Activated gamma-delta T cell (primary cell): Measurements from ENCODE around the gene EGFL7.

Experiments
- DNase-seq: peaks from one replicate; lab custom pipeline; 2025; lab: John Stamatoyannopoulos, UW
- total RNA-seq, 2 donors: gene quantifications; one replicate each; lab custom pipeline; 2026; lab: John Stamatoyannopoulos, UW

The EGFL7 gene
- 0.26 to 13.4 reads per million in 2 donors for total RNA-seq

GRCh38 chr9:136662656-136663581, at the start of gene EGFL7:
TSS of gene EGFL7 (plus strand) at chr9:136662916. CDS start at chr9:136668283, 5,367 bp downstream.
- no peak for DNase-seq

- no peak for DNase-seq
Observed at GRCh38 chr9:136613824-136614371, 48.8 kb upstream of the EGFL7 start.

DNA sequence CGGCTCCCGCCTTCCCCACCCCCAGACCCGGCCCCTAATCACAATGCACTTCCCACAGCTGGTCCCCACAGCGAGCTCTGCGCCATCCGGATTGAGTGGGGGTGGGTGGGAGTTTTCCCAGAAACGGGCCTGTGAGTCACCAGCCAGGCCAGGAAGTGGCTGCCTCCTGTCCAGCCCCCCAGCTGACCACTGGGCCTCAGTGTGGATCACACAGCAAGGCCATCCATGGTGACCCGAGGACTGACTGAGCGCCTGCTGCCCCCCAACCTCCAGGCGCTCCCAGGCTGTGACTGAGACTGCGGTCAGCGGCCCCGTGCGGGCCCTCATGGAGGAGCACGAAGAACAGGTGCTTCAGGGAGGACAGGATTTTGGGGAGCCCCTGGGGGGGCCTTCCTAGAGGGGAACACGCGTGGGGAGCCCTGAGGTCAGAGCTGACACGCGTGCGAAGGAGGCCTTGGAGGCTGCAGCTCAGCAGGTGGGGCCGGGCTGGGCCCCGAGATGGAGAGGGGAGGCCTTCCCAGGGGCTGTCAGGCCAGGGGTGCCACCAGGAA, 48.3 kb upstream of the EGFL7 start:
- no peak for DNase-seq

GRCh38 chr9:136614967-136615623, 47.6 kb upstream of the EGFL7 start:
- DNase-seq, result no peak

- DNase-seq, result no peak
Observed at GRCh38 chr9:136615631-136616306, 46.9 kb upstream of the EGFL7 start.

DNA sequence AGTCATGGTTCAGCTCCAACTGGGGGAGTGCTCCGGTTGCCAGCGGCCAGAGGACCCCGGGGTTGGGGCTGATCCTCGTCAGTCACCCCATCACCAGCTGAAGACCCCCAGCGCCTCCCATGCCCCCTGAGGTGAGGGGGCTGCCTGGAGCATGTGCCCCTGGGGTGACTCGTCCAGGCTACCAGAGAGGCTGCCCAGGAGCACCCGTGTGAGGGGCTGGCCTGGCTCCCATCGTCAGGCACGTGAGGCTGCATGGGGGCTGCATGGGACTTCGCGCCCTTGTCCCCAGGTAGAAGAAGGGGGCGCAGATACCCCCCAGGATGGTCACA, 46.4 kb upstream of the EGFL7 start:
- no peak for DNase-seq

- no peak for DNase-seq
Observed at GRCh38 chr9:136616948-136617695, 45.6 kb upstream of the EGFL7 start.

GRCh38 chr9:136617746-136618579, 44.8 kb upstream of the EGFL7 start:
- DNase-seq, result no peak

- DNase-seq, result no peak
Observed at GRCh38 chr9:136618580-136619547, 43.9 kb upstream of the EGFL7 start.

GRCh38 chr9:136619742-136620440, 42.8 kb upstream of the EGFL7 start:
- no peak for DNase-seq

DNA sequence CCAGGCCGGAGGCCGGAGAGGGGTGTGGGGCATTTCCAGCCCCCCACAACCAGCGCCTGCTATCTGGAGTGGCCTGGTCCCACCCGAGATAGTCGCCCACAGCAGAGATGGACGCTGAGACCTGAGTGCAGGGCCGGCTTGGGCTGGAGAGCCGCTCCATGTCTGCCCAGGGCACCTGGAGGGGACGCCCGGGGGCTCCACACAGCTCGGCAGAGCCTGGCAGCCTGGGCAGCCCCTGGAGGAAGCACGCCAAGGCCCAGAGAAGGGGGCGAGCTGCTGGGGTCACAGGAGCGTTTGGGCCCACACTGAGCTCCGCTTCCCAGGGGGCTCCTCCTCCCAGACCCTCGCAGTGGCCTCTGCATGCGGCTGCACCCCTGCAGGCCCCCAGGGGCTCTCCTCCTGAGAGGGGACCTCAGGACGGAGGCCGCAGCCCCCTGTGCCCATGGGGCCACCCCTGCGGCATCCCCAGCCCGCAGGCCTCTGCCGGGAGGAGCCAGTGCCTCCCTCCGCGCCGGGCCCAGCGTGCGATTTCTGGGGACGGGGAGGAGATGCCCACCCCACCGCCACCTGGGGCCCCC, 42.2 kb upstream of the EGFL7 start:
- no peak for DNase-seq

- no peak for DNase-seq
Observed at GRCh38 chr9:136621019-136621733, 41.5 kb upstream of the EGFL7 start.

- no peak for DNase-seq
Observed at GRCh38 chr9:136621734-136622093, 41.0 kb upstream of the EGFL7 start.

DNA sequence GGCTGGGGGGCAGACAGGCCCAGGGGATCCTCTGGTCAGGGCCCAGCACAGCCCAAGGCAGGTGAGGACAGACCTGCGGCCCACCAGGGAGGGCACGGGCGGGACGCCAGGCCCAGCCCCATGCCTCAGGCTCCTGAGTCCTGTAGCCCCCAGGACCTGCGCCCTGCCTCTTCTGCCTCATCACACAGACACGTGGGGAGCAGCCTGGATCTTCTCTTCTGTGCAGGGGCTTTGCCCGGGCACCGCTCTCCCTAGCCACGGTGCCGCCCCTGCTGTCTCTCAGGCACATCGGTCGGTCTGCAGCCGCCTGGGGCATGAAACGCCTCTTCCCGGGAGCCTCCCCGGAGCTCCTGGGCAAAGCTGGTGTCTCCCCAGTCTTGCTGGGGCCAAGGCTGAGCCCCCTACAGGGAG, 40.2 kb upstream of the EGFL7 start:
- no peak for DNase-seq

GRCh38 chr9:136623016-136623841, 39.5 kb upstream of the EGFL7 start:
- DNase-seq, result no peak

- DNase-seq, result no peak
Observed at GRCh38 chr9:136623842-136624183, 38.9 kb upstream of the EGFL7 start.
